B cell (primary cell): ENCODE data around the gene TTC9. TPM values are rescaled to one million over a fixed set of nuclear protein-coding genes. Genes with fewer than 3 reads are reported as not detected.
A peak's percentile ranks its signal among the peaks of the same experiment; 100 is the strongest.

Experiments
- ATAC-seq: fragments of 200-7000 bp; cut with Tn5 transposase; one replicate; pipeline ENCODE4 v1.10.0; 2021; ENCODE audit warnings: low read depth, mild to moderate bottlenecking, moderate number of reproducible peaks, moderate library complexity
- CTCF ChIA-PET: fragments of 350-600 bp; sonication (Branson Sonifier 250); formaldehyde crosslinking; loops from one replicate; lab custom pipeline; 2021; ENCODE audit warnings: antibody characterized with exemption, inconsistent platforms; lab: Charles Lee
- POLR2A ChIA-PET: fragments of 350-600 bp; sonication (Branson Sonifier 250); formaldehyde crosslinking; loops from one replicate; lab custom pipeline; 2021; ENCODE audit warnings: antibody characterized with exemption; lab: Charles Lee
- DNase-seq: peaks from one replicate; pipeline ENCODE4 v3.0.0; 2013
- H2AFZ ChIP-seq: 2 replicates; pipeline ENCODE4 v1.6.1; 2012; ENCODE audit warnings: mild to moderate bottlenecking, low read depth, low read length; ENCODE audit not compliant: insufficient read depth, poor library complexity, severe bottlenecking
- H3K27ac ChIP-seq, 2 donors: 1 replicate in 1 of 2; 2 replicates in 1 of 2; pipeline ENCODE4 v1.5.1; 2012 to 2013; ENCODE audit warnings: low read length in 2 of 2, mild to moderate bottlenecking in 2 of 2, moderate library complexity in 1 of 2
- H3K27me3 ChIP-seq, 4 experiments: fragments of 200-600 bp in 1 of 4; sonication (generic) in 1 of 4; replicated peaks in 1 of 4; 1 replicate in 2 of 4; 2 replicates in 2 of 4; pipeline versions ENCODE4 v1.6.1 to v1.7.0; 2013 to 2016; ENCODE audit warnings: low read length in 3 of 4, mild to moderate bottlenecking in 2 of 4, mixed read lengths in 1 of 4, moderate library complexity in 1 of 4; ENCODE audit not compliant: insufficient read depth in 4 of 4, control insufficient read depth in 3 of 4; ENCODE audit errors: control extremely low read depth in 1 of 4
- H3K36me3 ChIP-seq, 2 experiments: replicated peaks in 1 of 2; 1 replicate in 1 of 2; 2 replicates in 1 of 2; pipeline versions ENCODE4 v1.6.1 to v1.7.1; 2013; ENCODE audit warnings: low read length in 1 of 2; ENCODE audit not compliant: insufficient read depth in 2 of 2, control insufficient read depth in 1 of 2; ENCODE audit errors: control extremely low read depth in 1 of 2, extremely low read depth in 1 of 2
- H3K4me1 ChIP-seq, 2 donors: fragments of 200-600 bp in 1 of 2; sonication (generic) in 1 of 2; 1 replicate in 1 of 2; 2 replicates in 1 of 2; pipeline versions ENCODE4 v1.5.1 to v1.6.1; 2013 to 2017; ENCODE audit warnings: low read length in 2 of 2; ENCODE audit not compliant: control insufficient read depth in 2 of 2, insufficient read depth in 2 of 2
- H3K4me2 ChIP-seq: replicated peaks from 2 replicates; pipeline ENCODE3; 2012; ENCODE audit warnings: mild to moderate bottlenecking, low read depth, low read length; ENCODE audit not compliant: poor library complexity, severe bottlenecking
- H3K4me3 ChIP-seq, 5 experiments: fragments of 200-600 bp in 1 of 5; sonication (generic) in 1 of 5; 1 replicate in 3 of 5; 2 replicates in 2 of 5; pipeline versions ENCODE4 v1.5.1 to v1.7.0; 2011 to 2016; ENCODE audit warnings: low read length in 4 of 5, mild to moderate bottlenecking in 4 of 5, low read depth in 2 of 5, control low read depth in 1 of 5, moderate library complexity in 1 of 5; ENCODE audit not compliant: insufficient read depth in 1 of 5; ENCODE audit errors: control extremely low read depth in 1 of 5, extremely low read depth in 1 of 5
- H3K79me2 ChIP-seq: fragments of 200-600 bp; sonication (generic); one replicate; pipeline ENCODE4 v1.6.0; 2016; ENCODE audit warnings: low read length; ENCODE audit not compliant: control insufficient read depth, insufficient read depth
- H3K9ac ChIP-seq: fragments of 200-600 bp; sonication (generic); 2 replicates; pipeline ENCODE4 v1.6.1; 2017; ENCODE audit warnings: mild to moderate bottlenecking, low read length, moderate library complexity
- H3K9me3 ChIP-seq, 3 donors: one replicate each; pipeline versions ENCODE4 v1.6.1 to v1.7.1; 2013; ENCODE audit warnings: low read length in 2 of 3; ENCODE audit not compliant: control insufficient read depth in 2 of 3, insufficient read depth in 1 of 3; ENCODE audit errors: control extremely low read depth in 1 of 3
- H4K20me1 ChIP-seq: 2 replicates; pipeline ENCODE4 v1.6.0; 2012; ENCODE audit warnings: mild to moderate bottlenecking, low read length; ENCODE audit not compliant: insufficient read depth, control insufficient read depth, poor library complexity, severe bottlenecking
- H3K27ac Mint-ChIP-seq: one replicate; pipeline ENCODE4 v1.8.0; 2021; ENCODE audit warnings: mixed read lengths
- H3K27me3 Mint-ChIP-seq: one replicate; pipeline ENCODE4 v1.8.0; 2021; ENCODE audit warnings: mixed read lengths
- H3K4me1 Mint-ChIP-seq: one replicate; pipeline ENCODE4 v1.8.0; 2021; ENCODE audit warnings: mixed read lengths
- H3K4me3 Mint-ChIP-seq: one replicate; pipeline ENCODE4 v1.8.0; 2021; ENCODE audit warnings: mixed read lengths
- H3K9me3 Mint-ChIP-seq: one replicate; pipeline ENCODE4 v1.8.0; 2022; ENCODE audit warnings: mixed read lengths; ENCODE audit not compliant: insufficient read depth
- CTCF ChIP-seq: fragments of 200-600 bp; IDR thresholded peaks from one replicate; pipeline ENCODE4 v1.8.0; 2022; ENCODE audit warnings: antibody characterized with exemption, mild to moderate bottlenecking
- EZH2 ChIP-seq: IDR thresholded peaks from 2 replicates; pipeline ENCODE4 v1.6.1; 2012; ENCODE audit warnings: borderline replicate concordance, low read depth, mild to moderate bottlenecking, moderate library complexity, low read length; ENCODE audit not compliant: insufficient read depth, poor library complexity, severe bottlenecking
- WGBS: methylation state at CpG from one replicate; pipeline ENCODE4 v1.1.5; 2013; ENCODE audit warnings: missing lambda C conversion rate; ENCODE audit not compliant: insufficient coverage; 5-methylcytosine and 5-hydroxymethylcytosine counted together
- intact Hi-C: fragments of 100-400 bp; cut with micrococcal nuclease; formaldehyde crosslinking; loops from one replicate; pipeline ENCODE4 v1.10.0; 2022
- polyA plus RNA-seq: library from polyadenylated mRNA; depleted of rRNA; stranded (reverse); fragments of >200 nt; gene quantifications from 2 replicates; pipeline ENCODE4 v1.2.3, GENCODE V29; 2012
- total RNA-seq, 2 donors: library from RNA; stranded (reverse); fragments of 120-200 nt in 1 of 2; gene quantifications; 1 replicate in 1 of 2; 2 replicates in 1 of 2; pipeline versions ENCODE4 v1.2.3 to v1.2.4, GENCODE V29; 2013 to 2022

The TTC9 gene
- total and polyA plus RNA-seq, 2 donors (not counting 1 experiment from before 2014, with no cell fraction given), result 15.3 to 16.3 TPM

DNA sequence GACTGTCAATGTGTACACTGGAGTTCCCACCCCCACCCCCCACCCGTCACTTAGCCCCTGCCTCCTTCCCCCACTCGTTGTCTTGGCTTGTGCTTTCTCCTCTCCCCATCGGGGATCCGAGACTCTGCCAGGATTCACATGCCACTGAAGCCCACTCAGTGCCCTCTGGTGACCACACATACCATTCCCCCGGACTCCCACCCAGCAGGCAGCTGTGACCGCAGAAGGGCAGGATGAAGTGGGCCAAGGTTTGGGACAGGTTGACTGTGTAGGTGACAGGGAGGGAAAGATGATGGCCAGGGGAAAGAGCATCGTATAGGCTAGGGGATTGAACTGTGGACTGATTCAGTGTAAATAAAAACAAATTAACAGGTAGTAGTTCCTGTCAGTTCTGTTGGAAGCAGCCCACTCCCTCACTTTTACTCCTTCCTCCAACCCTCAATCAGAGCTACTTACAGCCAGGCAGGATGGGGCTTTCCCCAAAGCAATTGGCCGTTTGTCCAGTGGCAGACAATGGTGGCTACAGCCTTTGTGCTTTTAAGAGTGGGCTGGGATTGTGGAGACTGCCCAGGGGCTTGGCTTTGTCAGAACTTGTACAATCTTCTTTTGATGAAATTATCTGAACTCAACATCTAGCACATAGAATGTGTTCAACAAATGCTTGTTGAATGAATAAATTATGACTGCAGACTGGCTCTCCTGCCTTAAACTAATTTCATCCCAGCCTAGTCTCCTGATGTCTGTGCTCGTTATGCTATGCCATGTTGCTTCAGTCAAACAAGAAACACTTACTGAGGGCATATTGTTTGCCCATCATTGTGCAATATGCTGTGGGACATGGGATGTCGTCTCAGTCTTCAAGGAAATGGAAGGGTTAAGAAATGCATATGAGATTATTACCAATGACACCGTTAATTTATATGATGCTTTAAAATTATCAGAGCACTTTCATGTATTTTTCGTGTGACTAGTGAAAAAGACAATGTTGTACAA is 30.2 kb downstream of the TTC9 start:
- ChIA-PET CTCF (interaction anchor here (1.7 to 1.9 kb wide), 2 partner anchors 14 to 42 kb away, joined by 6 to 7 read pairs; no protein-coding TSS in a partner anchor), POLR2A (no interaction called here)
- Histone ChIP-seq H3K27me3 (no peaks in the 10 kb centered on the region), H3K36me3 (peaks cover 7 to 57% of the 10 kb centered on the region in 2 experiments), H3K27ac (peak overlapping the region in 1 of 2 donors; percentile 20), H3K4me3 (no peak overlapping the region), H3K9me3 (no peaks in the 10 kb centered on the region), H3K9ac (no peak overlapping the region), H2AFZ (no peak overlapping the region), H3K79me2 (peaks cover 47% of the 10 kb centered on the region), H3K4me1 (peaks cover 29 to 38% of the 10 kb centered on the region in 2 donors), H3K4me2 (no peak overlapping the region), H4K20me1 (no peaks in the 10 kb centered on the region)
- Mint-ChIP-seq H3K4me3 (no peak overlapping the region), H3K9me3 (no peaks in the 10 kb centered on the region), H3K27me3 (no peaks in the 10 kb centered on the region), H3K27ac (peak overlapping the region; percentile 24), H3K4me1 (peaks cover 38% of the 10 kb centered on the region)
- TF ChIP-seq EZH2 (no peak), CTCF (no peak)
- intact Hi-C loops, result no loop called here
- ATAC-seq (no peak), DNase-seq (no peak)
- 100% methylated on average over 2 of the region's 12 CpGs for WGBS

GRCh38 chr14:70677341-70677740 is 35.6 kb downstream of the TTC9 start:
- intact Hi-C loops, result no loop called here
- Histone ChIP-seq H3K27ac (no peak overlapping the region), H3K36me3 (peaks cover 0 to 26% of the 10 kb centered on the region in 2 experiments), H3K27me3 (no peaks in the 10 kb centered on the region), H2AFZ (no peak overlapping the region), H3K9me3 (no peaks in the 10 kb centered on the region), H3K4me3 (no peak overlapping the region), H3K79me2 (no peaks in the 10 kb centered on the region), H3K9ac (no peak overlapping the region), H3K4me1 (no peaks in the 10 kb centered on the region), H4K20me1 (no peaks in the 10 kb centered on the region), H3K4me2 (no peak overlapping the region)
- POLR2A ChIA-PET, result no interaction called here
- H3K9me3 Mint-ChIP-seq, result no peaks in the 10 kb centered on the region
- ATAC-seq, result no peak
- 97% methylated on average over 5 of the region's 6 CpGs for WGBS
- H3K4me1 Mint-ChIP-seq, result peaks cover under 1% of the 10 kb centered on the region
- no peak overlapping the region for H3K27ac Mint-ChIP-seq
- no peak for TF ChIP-seq EZH2
- TF ChIP-seq CTCF, result no peak
- no peak overlapping the region for H3K4me3 Mint-ChIP-seq
- CTCF ChIA-PET, result interaction anchor here (0.7 to 0.9 kb wide), 2 partner anchors 11 to 36 kb away, joined by 3 to 5 read pairs; no protein-coding TSS in a partner anchor
- DNase-seq, result no peak
- H3K27me3 Mint-ChIP-seq, result no peaks in the 10 kb centered on the region
